NCI-H526 (cell line): ENCODE results near the gene DNAAF5.

ENCODE experiments used
- DNase-seq, 2 experiments: peaks; one replicate each; lab custom pipeline; 2025; lab: John Stamatoyannopoulos, UW

The DNAAF5 gene

GRCh38 chr7:707296-708000, 19.1 kb upstream of the DNAAF5 start:
- no peak for DNase-seq

- no peak for DNase-seq
Observed at GRCh38 chr7:710161-710560, 16.3 kb upstream of the DNAAF5 start.

GRCh38 chr7:711093-711921, 15.2 kb upstream of the DNAAF5 start:
- no peak for DNase-seq

- peak in 1 of 2 experiments; percentile 12 for DNase-seq
Observed at GRCh38 chr7:711922-712380, 14.5 kb upstream of the DNAAF5 start.

GRCh38 chr7:712381-713138, 13.9 kb upstream of the DNAAF5 start:
- peak in 1 of 2 experiments; percentile 27 for DNase-seq

- no peak for DNase-seq
Observed at GRCh38 chr7:713139-713457, 13.4 kb upstream of the DNAAF5 start.

GRCh38 chr7:713488-714230, 12.8 kb upstream of the DNAAF5 start:
- DNase-seq, result no peak

- DNase-seq, result no peak
Observed at GRCh38 chr7:714251-714671, 12.2 kb upstream of the DNAAF5 start.

GRCh38 chr7:716222-716621, 10.3 kb upstream of the DNAAF5 start:
- no peak for DNase-seq

- no peak for DNase-seq
Observed at GRCh38 chr7:716636-717035, 9.9 kb upstream of the DNAAF5 start.

GRCh38 chr7:721619-722248, 4.8 kb upstream of the DNAAF5 start:
- DNase-seq, result no peak

- no peak for DNase-seq
Observed at GRCh38 chr7:723541-723940, 3.0 kb upstream of the DNAAF5 start.

- no peak for DNase-seq
Observed at GRCh38 chr7:724298-724697, 2.2 kb upstream of the DNAAF5 start.

GRCh38 chr7:725223-726005, 1.1 kb upstream of the DNAAF5 start:
- DNase-seq, result no peak

- DNase-seq, result no peak
Observed at GRCh38 chr7:726854-727103, 280 bp downstream of the DNAAF5 start.

GRCh38 chr7:727104-727805, 756 bp downstream of the DNAAF5 start, which contains the start of gene PRKAR1B:
Gene PRKAR1B (minus strand): TSS chr7:727281. CDS start chr7:711505, 15,776 bp downstream.
- DNase-seq, result peak in 1 of 2 experiments; percentile 63

- no peak for DNase-seq
Observed at GRCh38 chr7:727806-728460, 1.4 kb downstream of the DNAAF5 start.

- DNase-seq, result no peak
Observed at GRCh38 chr7:728602-729001, 2.1 kb downstream of the DNAAF5 start.

- no peak for DNase-seq
Observed at GRCh38 chr7:729140-730000, 2.9 kb downstream of the DNAAF5 start.
